ENCODE measurements around the gene ADAMTS9. TPM values are rescaled to one million over a fixed set of nuclear protein-coding genes. Genes with fewer than 3 reads are reported as not detected.

The ADAMTS9 gene
- total and polyA plus RNA-seq, 2 donors (not counting 3 experiments of a cell fraction or from before 2014, with no cell fraction given) = 6.5 to 23.9 TPM

DNA sequence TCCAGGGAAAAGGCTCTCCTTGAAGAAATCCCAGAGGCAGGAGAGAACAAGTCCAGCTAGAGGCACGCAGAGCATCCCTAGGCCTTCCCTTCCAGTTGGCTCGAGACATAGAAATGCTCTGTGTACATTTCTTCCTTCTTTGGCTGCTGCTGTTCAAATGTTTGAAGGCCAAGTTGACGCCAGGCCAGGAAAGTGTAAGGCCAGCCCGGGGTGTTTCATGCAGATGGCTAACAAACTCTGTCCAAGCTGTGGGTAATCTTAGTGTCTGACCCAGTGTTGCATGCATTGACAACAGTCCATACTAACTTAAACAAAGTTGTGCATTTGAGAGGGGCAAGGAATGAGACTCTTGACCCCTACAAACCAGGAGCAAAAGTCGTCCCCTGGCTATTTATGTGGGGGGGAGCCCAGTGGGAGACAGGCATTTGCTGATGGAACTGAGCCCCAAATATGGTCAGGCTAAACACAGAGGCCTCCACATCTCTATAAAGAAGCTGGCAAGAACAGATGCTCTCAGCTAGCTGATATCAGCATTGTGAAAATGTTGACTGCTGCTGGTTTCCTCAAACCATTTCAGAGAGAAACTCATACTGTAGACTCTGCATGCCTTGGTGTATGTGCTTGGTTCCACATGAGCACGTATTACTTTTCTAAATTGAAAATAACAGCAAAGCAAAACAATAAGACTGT lies 139.5 kb downstream of the ADAMTS9 start:
- no peak for DNase-seq (ENCODE audit: low read depth, low spot score)

GRCh38 chr3:64546856-64547255 lies 140.9 kb downstream of the ADAMTS9 start:
- CTCF ChIA-PET = interaction anchor here (1.4 to 1.5 kb wide), 2 partner anchors 13 to 16 kb away, joined by 4 read pairs; no protein-coding TSS in a partner anchor

More for the DNA sequence above, 139.5 kb downstream of the ADAMTS9 start:
- CTCF ChIA-PET = interaction anchor here (1.3 kb wide), 2 partner anchors 14 to 103 kb away, joined by 3 to 4 read pairs; no protein-coding TSS in a partner anchor
- Histone ChIP-seq H4K20me1 (replicated peaks; ENCODE audit: control insufficient read depth, extremely low read depth, insufficient read depth, low read length) (no peaks in the 10 kb centered on the region), H3K4me2 (ENCODE audit: insufficient read depth, low read length) (no peak overlapping the region), H3K9ac (replicated peaks; ENCODE audit: extremely low read depth, insufficient read depth, low read length) (no peak overlapping the region), H3K27me3 (ENCODE audit: control insufficient read depth in 2 of 2, insufficient read depth in 2 of 2, low read length in 2 of 2) (no peaks in the 10 kb centered on the region), H3K4me1 (ENCODE audit: control insufficient read depth, extremely low read depth, insufficient read depth, low read length) (no peaks in the 10 kb centered on the region), H3K36me3 (ENCODE audit: control insufficient read depth in 2 of 2, extremely low read depth in 1 of 2, insufficient read depth in 2 of 2, low read length in 2 of 2) (peaks cover 0 to 13% of the 10 kb centered on the region in 2 experiments), H3K27ac (ENCODE audit: insufficient read depth, low read depth, low read length) (no peak overlapping the region), H2AFZ (ENCODE audit: low read depth, low read length) (no peak overlapping the region), H3K79me2 (ENCODE audit: control insufficient read depth, insufficient read depth, low read length) (no peaks in the 10 kb centered on the region), H3K4me3 (replicated peaks in 1 of 3; ENCODE audit: insufficient read depth in 1 of 3, low read depth in 1 of 3, low read length in 3 of 3) (no peak overlapping the region), H3K9me3 (replicated peaks; ENCODE audit: control insufficient read depth, insufficient read depth, low read length) (no peaks in the 10 kb centered on the region), H3K9me1 (replicated peaks; ENCODE audit: control insufficient read depth, extremely low read depth, insufficient read depth, low read length) (no peaks in the 10 kb centered on the region)
- no peak for FAIRE-seq
- dilution Hi-C loops (cut with MboI; ENCODE audit: extremely low pct_ligation_motif_present, low sequenced_read_pairs) = no loop called here
- TF ChIP-seq POLR2AphosphoS5 (IDR thresholded peaks at IDR 0.05; ENCODE audit: insufficient read depth, low read depth, low read length) = no peak
- intact Hi-C loops (cut with micrococcal nuclease) = no loop called here
- BruUV-seq (replicated peaks) = no TSS peak
- POLR2A ChIA-PET = no interaction called here

More at GRCh38 chr3:64546856-64547255, 140.9 kb downstream of the ADAMTS9 start:
- Histone ChIP-seq H2AFZ (ENCODE audit: low read depth, low read length) (no peak overlapping the region), H3K4me3 (replicated peaks in 1 of 3; ENCODE audit: insufficient read depth in 1 of 3, low read depth in 1 of 3, low read length in 3 of 3) (no peak overlapping the region), H3K9me1 (replicated peaks; ENCODE audit: control insufficient read depth, extremely low read depth, insufficient read depth, low read length) (no peaks in the 10 kb centered on the region), H3K4me2 (ENCODE audit: insufficient read depth, low read length) (no peak overlapping the region), H3K9me3 (replicated peaks; ENCODE audit: control insufficient read depth, insufficient read depth, low read length) (no peaks in the 10 kb centered on the region), H3K79me2 (ENCODE audit: control insufficient read depth, insufficient read depth, low read length) (no peaks in the 10 kb centered on the region), H4K20me1 (replicated peaks; ENCODE audit: control insufficient read depth, extremely low read depth, insufficient read depth, low read length) (no peaks in the 10 kb centered on the region), H3K27me3 (ENCODE audit: control insufficient read depth in 2 of 2, insufficient read depth in 2 of 2, low read length in 2 of 2) (no peaks in the 10 kb centered on the region), H3K4me1 (ENCODE audit: control insufficient read depth, extremely low read depth, insufficient read depth, low read length) (no peaks in the 10 kb centered on the region), H3K27ac (ENCODE audit: insufficient read depth, low read depth, low read length) (no peak overlapping the region), H3K9ac (replicated peaks; ENCODE audit: extremely low read depth, insufficient read depth, low read length) (no peak overlapping the region), H3K36me3 (ENCODE audit: control insufficient read depth in 2 of 2, extremely low read depth in 1 of 2, insufficient read depth in 2 of 2, low read length in 2 of 2) (peaks cover under 1 to 13% of the 10 kb centered on the region in 2 experiments)
- TF ChIP-seq MYC (IDR thresholded peaks at IDR 0.05; ENCODE audit: low read depth, low read length) (no peak), FOS (IDR thresholded peaks at IDR 0.05; ENCODE audit: borderline replicate concordance, insufficient read depth, low read length) (no peak), MAX (IDR thresholded peaks at IDR 0.05; ENCODE audit: insufficient read depth, insufficient read length) (no peak), EZH2 (IDR thresholded peaks at IDR 0.05; ENCODE audit: borderline replicate concordance, low read depth, low read length, severe bottlenecking) (no peak), POLR2AphosphoS5 (IDR thresholded peaks at IDR 0.05; ENCODE audit: insufficient read depth, low read depth, low read length) (no peak), GATA2 (IDR thresholded peaks at IDR 0.05; ENCODE audit: insufficient read depth, insufficient read length, low read depth, low read length) (no peak), POLR2A (IDR thresholded peaks at IDR 0.05; ENCODE audit: low read depth, low read length) (no peak), JUN (IDR thresholded peaks at IDR 0.05; ENCODE audit: borderline replicate concordance, insufficient read depth, insufficient read length, low read depth) (no peak)
- TF ChIP-seq, protein P1, sequence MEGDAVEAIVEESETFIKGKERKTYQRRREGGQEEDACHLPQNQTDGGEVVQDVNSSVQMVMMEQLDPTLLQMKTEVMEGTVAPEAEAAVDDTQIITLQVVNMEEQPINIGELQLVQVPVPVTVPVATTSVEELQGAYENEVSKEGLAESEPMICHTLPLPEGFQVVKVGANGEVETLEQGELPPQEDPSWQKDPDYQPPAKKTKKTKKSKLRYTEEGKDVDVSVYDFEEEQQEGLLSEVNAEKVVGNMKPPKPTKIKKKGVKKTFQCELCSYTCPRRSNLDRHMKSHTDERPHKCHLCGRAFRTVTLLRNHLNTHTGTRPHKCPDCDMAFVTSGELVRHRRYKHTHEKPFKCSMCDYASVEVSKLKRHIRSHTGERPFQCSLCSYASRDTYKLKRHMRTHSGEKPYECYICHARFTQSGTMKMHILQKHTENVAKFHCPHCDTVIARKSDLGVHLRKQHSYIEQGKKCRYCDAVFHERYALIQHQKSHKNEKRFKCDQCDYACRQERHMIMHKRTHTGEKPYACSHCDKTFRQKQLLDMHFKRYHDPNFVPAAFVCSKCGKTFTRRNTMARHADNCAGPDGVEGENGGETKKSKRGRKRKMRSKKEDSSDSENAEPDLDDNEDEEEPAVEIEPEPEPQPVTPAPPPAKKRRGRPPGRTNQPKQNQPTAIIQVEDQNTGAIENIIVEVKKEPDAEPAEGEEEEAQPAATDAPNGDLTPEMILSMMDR (IDR thresholded peaks at IDR 0.05; ENCODE audit: extremely low read depth in 1 of 2, insufficient read depth in 1 of 2, low read depth in 1 of 2, low read length in 2 of 2) = no peak
- DNase-seq (ENCODE audit: low read depth, low spot score) = no peak
- POLR2A ChIA-PET = no interaction called here
- no TSS peak for BruUV-seq (replicated peaks)
- no peak for FAIRE-seq
- dilution Hi-C loops (cut with MboI; ENCODE audit: extremely low pct_ligation_motif_present, low sequenced_read_pairs) = no loop called here
- intact Hi-C loops (cut with micrococcal nuclease) = no loop called here
